ENCODE data around the gene ADAMTSL3.

The ADAMTSL3 gene

DNA sequence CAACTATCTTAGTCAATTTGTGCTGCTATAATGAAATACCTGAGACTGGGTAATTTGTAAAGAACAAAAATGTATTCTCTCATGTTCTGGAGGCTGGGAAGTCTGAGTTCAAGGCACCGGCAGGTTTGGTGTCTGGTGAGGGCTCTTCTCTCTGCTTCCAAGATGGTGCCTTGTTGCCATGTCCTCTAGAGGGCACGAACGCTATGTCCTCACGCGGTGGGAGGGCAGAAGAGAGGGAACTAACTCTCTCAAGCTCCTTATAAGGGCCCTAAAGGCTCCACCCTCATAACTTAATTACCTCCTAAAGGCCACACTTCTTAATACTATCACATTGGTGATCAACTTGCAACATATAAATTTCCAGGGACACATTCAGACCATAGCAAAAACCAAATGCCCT, 108.4 kb downstream of the ADAMTSL3 start:
- no peak for DNase-seq

DNA sequence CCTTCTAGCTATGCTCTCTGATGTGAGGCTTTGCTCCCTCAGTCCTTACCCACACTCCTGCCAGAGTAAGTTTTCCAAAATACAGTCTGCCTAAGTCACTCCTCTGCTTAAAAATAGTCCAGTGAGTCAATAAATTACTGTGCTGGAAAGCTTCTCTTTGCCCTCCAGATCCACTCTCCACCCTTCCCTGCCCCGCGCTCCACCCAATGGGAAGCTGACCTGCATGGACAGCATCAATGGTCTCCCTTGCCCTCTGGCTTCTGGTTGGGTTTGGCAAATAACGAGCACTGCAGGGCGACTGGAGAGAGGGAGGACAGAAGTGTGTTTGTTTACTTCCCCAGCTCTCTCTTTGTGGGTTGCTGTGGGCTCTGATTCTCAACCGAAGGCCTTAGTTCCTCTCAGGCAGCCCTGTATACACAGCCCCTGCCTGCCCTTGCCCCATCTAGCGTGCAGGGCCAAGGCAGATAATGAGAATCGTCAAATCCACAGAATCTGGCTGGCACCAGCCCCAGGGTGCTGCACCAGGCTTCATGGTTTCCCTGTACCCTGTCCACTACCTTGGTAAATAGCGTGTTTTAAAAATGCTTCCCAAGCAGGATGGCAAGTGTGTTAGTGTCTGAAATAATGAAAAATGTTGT, 110.4 kb downstream of the ADAMTSL3 start:
- no peak for DNase-seq

DNA sequence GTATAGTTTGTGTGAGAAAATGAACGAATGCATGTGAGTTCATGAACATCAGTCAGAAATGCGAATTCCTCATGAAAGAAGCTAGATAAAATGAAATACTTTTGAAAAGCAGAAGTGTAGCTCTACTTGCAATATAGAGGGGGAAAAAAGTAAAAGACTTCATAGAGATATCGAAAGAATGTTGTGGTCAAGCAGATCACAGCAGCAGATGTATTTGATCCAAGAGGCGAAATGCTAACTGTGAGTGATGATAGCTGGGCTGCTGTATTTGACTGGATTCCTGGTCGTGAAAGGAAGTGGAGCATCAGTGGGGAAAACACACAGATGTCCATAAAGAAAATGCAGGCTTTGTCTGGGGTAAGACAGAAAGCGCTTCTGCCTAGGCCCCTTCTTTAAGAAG, 112.4 kb downstream of the ADAMTSL3 start:
- no peak for DNase-seq

DNA sequence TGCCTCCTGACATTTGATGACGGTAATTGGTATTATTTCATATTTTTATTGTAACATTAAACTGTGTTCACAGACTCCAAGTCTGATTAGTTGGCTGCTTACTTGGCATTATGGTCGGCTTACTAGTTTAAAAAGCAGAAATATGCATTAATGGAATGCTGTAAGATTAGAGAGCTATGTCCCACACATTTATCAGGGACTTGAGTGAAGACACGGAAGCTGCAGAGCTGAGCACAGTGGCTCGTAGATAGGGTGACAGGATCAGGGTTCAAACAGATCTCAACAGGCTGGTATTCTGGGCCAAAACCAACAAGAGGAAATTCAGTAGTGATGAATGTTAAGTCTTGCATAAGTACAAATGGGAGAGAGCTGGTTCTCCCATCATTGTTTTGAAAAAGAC, 113.8 kb downstream of the ADAMTSL3 start:
- DNase-seq = no peak

DNA sequence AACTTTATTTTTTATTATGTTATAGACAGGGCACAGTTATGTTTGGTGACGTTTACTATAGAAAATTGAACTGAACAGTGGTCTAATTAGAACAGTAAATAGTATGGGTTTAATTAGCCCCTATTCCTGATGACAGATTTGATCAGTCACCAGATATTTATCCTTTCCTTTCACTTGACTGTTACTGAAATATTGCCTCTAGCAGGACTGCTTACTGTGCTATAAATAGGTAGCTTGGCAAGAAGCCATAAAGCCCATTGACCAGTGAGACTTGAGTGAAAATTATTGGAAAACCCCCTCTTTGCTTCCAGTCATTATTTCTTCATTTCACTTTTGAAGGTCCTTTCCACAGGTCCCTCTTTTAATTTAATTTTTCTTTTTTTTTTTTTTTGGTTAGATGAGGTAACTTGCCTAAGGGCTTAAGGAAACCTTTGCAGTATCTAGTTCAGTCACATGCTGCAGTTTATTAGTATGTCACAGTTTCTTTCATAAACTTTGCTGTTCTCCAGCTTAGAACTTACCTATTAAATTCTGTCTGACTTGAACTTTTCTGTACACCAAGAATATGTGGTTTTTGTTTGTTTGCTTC, 115.6 kb downstream of the ADAMTSL3 start:
- DNase-seq = no peak

DNA sequence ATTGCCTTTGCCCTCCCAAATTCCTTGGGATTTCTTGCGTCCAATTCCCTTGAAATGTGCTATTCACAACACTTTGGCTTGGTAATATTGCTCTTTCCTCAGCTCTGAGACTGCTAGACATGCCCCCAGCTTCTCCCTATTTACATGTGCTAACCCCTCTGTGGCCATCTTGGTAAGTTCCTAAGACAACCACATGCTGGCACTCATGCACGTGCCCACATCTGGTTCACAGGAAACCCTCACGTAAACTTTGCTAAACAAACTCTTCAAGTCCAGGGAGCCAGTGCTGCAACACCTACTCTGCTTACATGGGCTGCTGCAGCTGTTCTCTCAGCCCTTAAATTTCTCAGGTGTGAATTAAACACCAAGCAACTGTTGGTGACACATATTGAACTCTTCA, 121.8 kb downstream of the ADAMTSL3 start:
- DNase-seq = no peak

DNA sequence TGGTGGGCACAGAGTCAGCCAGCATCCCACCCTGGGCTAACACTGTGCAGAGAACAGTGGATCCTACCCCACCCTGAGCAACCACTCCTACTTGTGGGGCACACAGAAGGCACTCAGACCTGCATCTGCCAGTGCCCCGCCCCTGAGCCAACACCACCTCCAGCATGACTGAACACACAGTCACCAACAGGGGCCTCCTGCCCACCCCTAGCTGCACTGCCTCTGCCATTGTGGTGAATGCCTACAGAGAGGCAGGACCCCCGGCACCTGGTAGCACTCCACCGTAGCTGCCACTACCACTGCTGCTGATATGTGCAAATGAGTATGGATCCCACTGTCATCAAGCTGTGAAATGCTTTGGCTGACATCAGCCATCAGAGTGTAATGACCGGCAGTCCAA, 123.1 kb downstream of the ADAMTSL3 start:
- DNase-seq = no peak

DNA sequence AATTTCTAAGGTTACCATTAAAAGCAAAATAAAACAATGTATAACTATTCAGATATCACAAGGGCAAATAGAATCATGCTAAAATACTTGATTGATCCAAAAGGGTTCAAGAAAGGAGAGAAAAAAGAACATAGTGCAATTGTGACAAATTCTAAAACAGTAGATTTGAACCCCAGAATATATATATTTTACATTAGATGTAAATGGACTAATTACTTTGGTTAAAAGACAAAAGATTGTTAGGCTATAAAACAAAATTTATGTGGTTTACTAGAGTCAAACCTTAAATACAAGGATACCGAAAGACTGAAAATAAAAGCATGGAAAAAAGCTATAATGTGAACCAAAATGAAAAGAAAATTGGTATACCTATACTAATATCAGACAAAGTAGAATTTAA, 129.3 kb downstream of the ADAMTSL3 start:
- no peak for DNase-seq

DNA sequence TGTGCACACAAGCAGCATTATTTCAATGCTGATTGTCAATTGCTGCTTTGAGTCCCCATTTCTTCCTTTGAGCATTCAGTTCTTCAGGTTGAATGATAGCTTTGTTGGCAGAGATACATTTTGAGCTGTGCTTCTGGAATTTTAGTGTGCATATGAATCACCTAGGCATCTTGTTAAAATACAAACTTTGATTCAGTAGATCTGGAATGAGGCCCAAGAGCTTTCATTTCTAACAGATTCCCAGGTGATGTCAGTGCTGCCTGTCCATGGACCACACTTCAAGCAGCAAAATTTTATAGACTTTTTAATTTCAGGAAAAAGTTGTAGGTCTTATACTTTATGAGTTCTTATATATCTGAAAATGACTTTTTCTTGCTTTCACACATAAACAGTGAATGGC, 131.1 kb downstream of the ADAMTSL3 start:
- no peak for DNase-seq

DNA sequence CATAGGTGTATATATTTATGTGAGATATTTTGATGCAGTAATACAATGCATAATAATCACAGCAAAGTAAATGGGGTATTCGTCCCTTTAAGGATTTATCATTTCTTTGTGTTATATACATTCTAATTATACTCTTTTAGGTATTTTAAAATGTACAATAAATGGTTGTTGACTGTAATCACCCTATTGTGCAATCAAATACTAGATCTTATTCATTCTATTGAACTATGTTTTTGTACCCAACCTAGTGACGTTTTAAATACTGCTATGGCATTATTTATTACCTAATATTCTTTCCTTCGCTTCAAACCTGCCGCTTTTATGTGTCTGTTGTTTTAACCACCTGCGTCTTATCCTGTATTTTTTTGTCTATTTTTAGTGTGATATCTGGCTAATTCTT, 132.4 kb downstream of the ADAMTSL3 start:
- DNase-seq = no peak

DNA sequence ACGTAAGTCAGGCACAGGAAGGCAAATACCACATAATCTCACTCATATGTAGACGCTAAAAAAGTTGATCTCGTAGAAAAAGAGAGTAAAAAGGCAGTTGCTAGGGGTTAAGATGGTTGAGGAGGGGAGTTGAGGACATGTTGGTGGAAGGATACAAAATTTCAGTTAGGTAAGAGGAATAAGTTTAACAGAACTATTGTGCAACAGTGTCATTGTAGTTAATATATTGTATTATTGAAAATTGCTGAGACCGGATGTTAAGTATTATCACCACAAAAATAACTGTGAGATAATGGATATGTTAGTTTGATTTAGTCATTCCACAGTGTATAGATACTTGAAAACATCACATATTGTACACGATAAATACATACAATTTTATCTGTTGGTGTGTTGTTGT, 139.1 kb downstream of the ADAMTSL3 start:
- no peak for DNase-seq

DNA sequence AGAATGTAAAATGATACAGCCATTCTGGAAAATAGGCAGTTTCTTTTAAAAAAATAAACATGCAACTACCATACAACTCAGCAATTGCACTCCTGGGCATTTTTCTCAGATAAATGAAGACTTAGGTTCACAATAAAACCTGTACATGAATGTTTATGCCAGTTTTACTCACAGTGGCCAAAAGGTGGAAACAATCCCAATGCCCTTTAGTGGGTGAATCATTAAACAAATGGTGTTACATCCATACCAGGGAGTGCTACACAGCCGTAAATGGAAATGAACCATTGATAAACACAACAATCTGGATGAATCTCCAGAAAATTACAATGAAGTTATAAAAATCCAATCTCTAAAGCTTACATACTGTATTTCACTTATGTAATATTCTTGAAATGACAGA, 140.3 kb downstream of the ADAMTSL3 start:
- DNase-seq = no peak

DNA sequence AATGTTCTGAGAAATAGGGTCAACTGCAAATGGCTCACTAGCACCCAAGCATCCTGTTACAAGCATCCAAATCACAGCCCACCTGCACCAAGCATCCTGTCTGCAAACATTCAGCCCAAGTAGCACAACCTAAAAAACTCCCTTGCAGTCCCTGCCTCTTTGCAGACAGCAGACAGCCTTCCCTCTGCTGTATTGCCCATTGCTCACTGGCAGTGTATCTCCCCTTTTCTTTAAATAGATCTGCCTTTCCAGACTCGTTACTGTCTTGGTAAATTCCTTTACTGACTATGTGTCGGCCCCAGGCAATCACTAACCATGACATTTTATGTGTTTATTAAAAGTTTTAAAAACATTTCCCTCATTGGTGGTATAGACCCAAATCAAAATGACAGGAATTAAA, 155.4 kb downstream of the ADAMTSL3 start:
- no peak for DNase-seq

DNA sequence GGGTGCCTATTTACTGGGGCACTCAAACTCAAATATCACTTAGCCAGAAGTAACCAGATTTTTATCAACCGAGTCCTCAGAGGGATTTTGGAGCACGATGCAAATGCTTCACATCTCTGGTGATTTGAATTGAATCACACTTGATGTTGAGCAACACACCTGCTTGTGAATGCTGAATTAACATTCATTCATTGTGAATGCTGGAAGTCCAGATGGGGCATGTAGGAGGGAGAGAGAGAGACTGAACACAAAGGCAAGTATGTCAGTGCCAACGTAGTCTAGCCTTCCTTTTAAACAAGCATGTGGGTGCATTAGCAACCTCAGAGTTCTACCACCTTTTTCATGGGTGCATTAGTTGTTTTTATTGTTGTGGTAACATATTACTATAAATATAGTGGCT, 156.2 kb downstream of the ADAMTSL3 start:
- no peak for DNase-seq

DNA sequence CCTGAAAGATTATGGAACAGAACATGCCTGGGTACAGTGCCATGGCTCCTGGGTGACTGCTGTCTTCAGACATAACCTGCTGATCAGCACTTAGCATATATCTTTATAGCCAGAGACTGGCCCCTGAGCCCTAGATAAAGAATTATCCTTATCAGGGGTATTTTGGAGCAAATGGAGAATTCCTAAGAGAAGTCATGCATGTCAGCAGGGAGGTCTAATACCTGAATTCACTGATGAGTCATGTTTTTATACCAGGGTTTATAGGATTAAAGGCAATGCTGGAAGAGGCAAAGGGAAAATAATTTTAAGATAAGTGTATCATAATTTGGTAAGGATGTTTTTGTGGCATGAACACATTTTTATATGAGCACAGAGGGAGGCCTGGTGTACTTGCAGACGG, 159.8 kb downstream of the ADAMTSL3 start:
- no peak for DNase-seq

DNA sequence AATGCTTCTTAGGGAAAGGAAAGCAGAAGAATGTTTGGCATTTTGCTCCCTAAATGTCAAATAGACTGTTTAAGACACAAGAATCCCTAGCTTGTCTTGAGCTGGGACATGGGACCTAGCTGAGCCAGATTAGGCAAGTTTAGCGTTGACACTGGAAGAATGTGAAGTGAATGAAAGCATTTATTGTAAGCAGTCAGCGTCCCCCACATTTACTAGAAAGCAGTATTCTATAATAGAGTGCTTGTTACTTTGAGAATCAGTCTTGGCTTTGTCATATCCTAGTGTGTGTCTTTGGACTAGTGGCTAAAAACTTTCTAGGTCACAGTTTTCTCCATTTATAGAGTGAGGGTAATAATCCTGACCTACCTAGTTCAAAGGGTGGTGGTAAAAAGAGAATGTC, 161.6 kb downstream of the ADAMTSL3 start:
- DNase-seq = no peak

DNA sequence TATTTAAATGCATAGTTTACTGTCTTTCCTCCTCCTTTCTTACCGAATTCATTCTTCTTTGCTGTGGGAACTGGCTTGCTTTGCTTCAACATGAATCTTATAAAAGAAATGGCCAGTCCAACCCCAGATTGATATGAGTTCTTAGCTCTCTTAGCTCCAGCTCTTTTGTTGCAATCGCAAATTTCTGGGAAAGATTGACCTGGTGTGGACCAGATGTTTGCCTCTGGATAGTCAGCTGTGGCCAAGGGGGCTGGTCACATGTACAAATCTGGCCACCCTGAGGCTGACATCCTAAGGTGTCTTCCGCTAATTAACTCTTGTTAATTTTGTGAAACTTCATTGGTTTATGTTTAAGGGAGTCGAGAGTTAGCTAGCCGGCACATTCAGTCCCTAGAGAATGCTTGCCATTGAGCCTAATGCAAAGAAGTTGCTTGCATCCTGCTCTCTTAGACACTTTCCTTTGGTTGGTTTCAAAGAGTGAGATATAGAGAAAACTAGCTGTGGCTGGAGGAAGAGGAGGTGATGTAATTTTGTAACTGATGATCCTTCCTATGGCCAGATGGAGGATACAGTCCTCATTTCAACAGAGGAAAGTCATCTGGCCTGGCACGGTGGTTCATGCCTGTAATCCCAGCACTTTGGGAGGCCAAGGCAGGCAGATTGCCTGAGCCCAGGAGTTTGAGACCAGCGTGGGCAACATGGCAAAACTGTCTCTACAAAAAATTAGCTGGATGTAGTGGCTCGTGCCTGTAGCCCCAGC, 162.4 kb downstream of the ADAMTSL3 start:
- DNase-seq = no peak

DNA sequence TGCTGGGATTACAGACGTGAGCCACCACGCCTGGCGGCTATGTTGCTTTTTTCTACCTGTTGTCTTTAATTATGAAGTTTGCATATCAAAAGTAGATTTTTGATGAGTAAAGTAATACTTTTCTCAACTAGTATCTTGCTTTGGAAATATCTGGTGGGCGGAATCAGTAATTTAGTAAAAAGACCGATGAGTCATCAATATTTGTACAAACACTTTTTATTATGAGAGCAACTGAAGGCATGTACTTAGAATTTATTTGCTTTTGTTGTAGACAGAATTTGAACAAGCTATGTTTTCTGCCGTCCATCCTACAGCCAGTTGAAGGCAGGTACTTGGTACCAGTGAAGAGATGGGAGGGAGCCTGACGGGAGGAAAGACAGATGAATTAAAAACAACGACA, 164.7 kb downstream of the ADAMTSL3 start:
- no peak for DNase-seq

DNA sequence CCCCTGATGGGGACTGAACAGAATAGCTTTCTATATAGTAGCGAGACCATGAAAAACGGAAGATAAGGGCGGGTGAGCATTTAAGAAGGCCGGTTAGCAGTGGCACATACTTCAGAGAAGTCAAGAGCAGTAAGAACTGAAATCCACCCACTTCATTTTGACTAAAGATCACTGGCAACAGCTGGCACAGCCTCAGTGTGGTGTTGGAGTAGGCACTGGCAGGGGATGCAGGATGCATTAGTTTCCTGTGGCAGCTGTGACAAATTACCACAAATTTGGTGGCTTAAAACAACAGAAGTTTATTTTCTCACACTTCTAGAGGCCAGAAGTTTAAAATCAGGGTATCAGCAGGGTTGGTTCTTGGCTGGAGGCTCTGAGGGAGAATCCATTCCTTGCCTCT, 176.5 kb downstream of the ADAMTSL3 start:
- no peak for DNase-seq

DNA sequence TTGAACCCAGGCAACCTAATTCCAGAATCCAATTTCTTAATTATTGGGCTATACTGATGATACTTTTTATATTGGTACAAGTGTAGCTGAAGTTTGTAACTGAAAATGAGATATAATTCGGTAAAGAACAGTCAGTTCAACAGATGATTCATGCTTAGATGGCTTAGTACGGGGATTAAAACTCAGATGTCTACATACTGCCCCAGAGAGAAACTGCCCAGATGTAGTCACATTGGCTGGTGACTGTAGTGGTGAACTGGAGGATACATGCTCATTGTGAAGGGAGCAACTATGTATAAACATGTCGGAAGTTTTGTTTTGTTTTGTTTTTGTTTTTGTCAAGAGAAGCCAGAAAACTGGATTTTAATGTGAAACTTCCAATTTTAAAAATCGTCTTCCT, 179.6 kb downstream of the ADAMTSL3 start:
- DNase-seq = no peak

DNA sequence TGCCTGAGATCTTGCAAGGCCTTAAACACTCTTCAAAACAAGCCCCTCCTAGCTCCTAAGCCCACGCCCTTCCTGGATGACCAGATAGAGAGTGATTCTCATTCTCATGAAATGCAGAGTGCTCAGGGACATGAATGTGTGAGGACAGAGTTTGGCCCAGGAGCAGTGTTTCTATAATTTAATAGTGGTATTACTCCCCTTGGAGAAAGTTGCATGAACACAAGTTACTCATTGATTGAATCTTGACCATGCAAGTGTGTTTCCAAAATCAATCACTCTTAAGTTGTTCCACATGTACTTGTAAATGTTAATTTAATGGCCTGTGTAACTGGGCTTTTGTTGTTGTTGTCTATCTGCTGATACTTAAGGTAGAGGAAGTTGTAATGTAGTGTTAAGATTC, 181.6 kb downstream of the ADAMTSL3 start:
- DNase-seq = no peak

DNA sequence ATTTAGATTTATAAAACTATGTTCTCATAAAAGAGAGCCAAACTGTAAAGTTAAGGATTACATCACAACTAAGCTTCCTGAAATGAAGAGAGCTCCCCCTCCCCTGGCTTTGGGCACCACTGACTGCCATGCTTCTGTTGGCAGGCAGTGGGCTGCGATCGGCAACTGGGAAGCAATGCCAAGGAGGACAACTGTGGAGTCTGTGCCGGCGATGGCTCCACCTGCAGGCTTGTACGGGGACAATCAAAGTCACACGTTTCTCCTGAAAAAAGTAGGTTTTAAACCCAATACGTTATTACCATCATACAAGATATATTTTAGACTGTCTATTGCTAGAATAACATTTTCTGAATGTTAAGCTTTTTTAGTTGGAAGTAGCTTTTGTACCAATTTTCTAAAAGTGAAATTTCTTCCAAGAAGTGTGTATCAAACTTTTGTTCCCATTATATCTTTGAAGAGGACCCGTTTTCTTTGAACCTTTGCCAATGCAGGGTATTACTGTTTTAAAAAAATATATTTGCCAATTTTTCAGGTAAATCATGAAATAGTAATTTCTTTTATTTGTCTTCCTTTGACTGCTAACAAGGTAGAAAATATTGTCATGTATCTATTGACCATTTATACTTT, 184.1 kb downstream of the ADAMTSL3 start:
- DNase-seq = no peak

DNA sequence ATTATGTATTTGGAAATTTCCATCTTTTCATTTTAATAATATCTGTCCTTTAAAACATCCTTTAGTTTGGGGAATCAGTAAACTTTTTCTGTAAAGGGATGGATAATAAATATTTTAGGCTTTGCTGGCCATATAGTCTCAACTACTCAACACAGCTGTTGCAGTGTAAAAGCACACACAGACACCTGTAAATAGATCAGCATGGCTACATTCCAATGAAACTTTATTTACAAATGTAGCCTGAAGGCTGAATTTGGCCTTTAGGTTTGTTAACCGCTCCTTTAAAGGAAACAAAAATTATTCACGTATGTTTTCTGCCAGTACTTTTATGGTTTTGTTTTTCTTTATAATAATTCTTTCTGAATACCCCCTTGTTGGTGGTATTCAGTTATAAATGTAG, 184.8 kb downstream of the ADAMTSL3 start:
- no peak for DNase-seq

DNA sequence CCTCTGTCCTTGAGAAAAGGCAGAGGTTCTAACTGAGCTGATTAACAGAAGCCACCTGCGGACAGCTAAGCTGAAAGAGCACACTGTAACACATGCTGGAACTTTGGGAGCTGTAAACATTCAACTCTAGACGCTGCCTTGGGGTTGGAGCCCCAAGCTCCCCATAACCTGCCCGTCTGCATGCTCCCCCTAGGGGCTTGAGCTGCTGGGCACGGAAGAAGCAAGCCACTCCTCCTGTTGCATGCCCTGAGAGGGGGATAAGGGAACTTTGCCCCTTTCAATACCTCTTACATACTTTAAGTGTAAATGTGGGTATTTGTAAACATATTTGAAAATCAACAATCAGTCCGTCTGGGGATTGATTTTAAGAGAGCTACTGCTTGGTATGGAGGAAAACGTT, 188.4 kb downstream of the ADAMTSL3 start:
- DNase-seq = no peak

All from bone marrow (tissue), 2 donors.